C4-2B (cell line): ENCODE results near the gene KAZALD1.

Experiments
- CTCF ChIP-seq: fragments of 450-650 bp; conservative IDR thresholded peaks from 2 replicates; pipeline ENCODE4 v1.5.1; 2017; ENCODE audit warnings: mild to moderate bottlenecking
- ZFX ChIP-seq: fragments of 450-650 bp; IDR thresholded peaks from 2 replicates; pipeline ENCODE4 v1.6.1; 2017

GRCh38 chr10:101060951-101061623 is 702 bp upstream of the KAZALD1 start:
- TF ChIP-seq CTCF (no peak), ZFX (peak; percentile 42)
